Stimulated activated CD8-positive, alpha-beta memory T cell treated with anti-CD3 and anti-CD28 coated beads, Interleukin-7, amount 100 ng/mL, for 24 hours (primary cell): ENCODE results near the gene HIVEP2.

ENCODE experiments used
- DNase-seq: peaks from one replicate; pipeline ENCODE4 v3.0.0-alpha.2; 2020; ENCODE audit warnings: low read depth

HIVEP2 gene

DNA sequence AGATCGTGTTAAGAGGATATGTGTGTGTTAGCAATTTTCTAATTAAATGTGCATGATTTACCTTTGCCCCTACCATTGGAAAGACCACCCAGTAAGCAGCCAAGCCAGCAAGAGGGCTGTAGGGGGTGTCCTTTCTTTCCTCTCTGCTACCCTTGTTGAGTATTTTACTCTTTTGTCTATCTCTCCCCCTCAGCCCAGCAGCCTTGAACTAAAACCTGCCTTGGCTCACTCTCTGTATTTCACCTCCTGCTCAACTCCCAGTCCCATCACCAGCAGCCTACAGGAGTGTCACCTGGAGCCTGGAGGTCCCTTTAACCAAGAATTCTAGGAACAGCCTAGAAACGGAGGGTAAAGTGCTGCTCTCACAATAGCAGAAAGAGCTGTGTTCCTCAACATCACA is 81.0 kb downstream of the HIVEP2 start:
- no peak for DNase-seq

DNA sequence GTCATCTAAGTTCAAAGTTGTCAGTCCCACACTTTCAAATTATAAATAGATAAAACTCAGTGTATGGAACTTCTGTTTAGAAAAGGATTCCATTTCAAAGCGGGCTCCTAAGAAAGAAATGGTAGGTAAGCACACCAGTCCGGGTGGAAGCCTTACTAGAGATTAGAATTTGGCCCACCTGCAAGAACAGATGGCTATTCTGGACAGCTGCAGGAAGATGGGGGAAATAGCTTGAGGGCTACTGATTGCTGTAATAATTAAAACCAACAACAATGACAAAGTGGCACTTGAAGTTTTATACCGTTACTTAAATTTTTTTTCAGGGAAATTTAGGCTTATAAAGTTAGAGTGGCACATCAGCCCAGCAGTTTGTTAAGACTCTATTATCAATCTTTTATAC is 83.3 kb downstream of the HIVEP2 start:
- DNase-seq, result no peak

GRCh38 chr6:142860498-142860897 is 84.5 kb downstream of the HIVEP2 start:
- DNase-seq, result no peak

DNA sequence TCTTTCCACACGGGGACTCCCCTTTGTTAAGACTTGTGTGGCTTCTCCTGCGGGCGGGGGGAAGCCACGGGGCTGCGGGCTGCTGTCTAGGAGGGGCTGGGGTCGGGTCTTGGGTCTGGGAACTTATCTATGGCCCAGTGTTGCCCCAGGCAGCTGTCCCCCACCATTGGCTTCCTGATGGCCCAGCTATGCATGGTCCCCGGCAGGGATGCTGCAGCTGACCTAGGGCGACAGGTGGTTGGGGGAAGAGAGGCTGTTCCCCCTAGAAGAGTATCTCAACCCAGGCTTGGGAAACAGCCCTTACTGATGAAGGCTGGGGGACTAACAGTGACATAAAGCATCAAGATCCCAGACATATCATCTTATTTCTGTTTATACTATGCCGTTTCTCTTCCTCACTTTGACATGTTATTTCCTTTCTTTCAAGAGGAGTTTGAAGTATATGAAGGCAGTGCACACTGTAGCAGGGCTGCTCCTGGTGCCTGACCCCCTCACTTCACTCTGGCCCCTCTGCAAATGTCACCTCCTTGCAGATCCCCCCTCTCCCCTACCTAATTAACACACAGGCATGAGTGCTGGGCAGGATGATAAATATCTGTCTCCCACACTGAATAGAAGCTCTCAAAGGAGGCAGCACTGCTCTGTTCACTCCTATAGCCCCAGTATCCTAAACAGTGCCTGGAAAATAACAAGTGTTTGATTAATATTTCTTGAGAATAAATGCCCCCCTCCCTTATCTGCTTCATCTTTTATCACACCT is 87.0 kb downstream of the HIVEP2 start:
- no peak for DNase-seq

- no peak for DNase-seq
Observed at GRCh38 chr6:142857233-142857761, 87.7 kb downstream of the HIVEP2 start.

DNA sequence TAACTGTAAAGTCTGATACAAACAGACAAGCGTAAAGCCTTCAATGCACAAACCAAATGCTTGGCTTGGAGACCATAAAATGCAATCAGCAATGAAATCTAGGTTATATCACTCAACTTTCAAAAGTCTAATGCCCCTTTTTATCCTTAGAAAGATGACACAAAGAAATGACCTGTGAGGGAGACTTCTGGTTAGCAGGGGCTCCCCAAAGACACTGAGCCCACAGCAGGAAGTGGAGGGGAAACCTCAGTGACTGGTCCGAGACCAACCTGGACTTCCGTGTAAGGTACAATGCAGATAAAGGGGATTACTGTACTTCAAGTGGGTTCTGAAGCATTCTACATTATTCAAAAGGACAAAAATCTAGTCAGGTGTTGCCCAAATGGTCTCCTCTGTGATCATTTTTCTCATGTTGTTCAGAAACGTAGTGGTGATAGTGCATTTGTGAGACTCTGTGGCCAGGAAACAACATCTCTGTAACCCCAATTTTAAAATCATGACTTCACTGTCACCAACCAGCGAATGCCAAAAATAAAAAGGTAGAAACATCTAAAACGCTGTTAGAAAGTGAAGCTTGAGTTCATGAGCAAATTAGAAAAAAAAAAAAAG is 88.2 kb downstream of the HIVEP2 start:
- no peak for DNase-seq

GRCh38 chr6:142855893-142856623 is 88.9 kb downstream of the HIVEP2 start:
- DNase-seq, result no peak

DNA sequence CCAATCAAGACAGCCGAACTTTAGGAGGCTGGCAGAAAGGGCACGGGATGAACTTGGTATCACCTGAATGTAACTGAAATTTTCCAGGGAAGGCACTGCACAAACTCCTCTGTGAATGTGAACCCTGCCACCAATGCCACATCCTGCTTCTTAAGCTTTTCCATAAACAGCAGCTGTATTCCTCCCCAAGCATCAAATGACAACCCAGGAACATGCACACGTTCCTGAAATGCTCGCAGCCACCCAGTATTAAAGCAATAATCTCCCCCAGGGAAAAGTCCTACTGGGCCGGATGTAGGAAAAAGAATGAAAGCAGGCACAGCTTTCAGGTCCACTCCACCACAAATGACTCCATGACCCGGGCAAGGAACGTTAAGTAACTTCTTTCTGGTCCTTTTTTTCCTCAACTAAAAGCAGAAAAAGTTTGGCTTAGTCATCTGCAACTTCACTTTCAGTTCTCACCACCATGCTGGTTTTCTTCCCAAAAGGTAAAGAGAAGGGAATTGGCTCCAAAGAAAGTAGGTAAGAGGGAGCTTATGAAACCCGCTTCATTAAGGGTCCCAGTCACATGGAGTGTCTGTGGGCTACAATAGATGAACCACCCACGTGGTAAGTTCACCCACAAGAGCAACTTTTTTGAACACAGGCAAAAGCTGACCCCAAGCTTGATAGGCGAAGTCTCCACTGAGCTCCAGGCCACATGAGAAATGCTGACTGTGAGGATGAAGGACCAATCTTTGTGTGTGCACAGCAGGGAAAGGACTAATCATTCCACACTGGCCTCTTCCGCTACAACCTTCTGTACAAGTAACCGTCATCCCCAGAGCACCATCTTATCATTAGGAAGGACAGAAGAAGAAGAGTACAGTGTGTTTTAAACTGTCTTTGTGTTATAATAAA is 90.1 kb downstream of the HIVEP2 start:
- no peak for DNase-seq

DNA sequence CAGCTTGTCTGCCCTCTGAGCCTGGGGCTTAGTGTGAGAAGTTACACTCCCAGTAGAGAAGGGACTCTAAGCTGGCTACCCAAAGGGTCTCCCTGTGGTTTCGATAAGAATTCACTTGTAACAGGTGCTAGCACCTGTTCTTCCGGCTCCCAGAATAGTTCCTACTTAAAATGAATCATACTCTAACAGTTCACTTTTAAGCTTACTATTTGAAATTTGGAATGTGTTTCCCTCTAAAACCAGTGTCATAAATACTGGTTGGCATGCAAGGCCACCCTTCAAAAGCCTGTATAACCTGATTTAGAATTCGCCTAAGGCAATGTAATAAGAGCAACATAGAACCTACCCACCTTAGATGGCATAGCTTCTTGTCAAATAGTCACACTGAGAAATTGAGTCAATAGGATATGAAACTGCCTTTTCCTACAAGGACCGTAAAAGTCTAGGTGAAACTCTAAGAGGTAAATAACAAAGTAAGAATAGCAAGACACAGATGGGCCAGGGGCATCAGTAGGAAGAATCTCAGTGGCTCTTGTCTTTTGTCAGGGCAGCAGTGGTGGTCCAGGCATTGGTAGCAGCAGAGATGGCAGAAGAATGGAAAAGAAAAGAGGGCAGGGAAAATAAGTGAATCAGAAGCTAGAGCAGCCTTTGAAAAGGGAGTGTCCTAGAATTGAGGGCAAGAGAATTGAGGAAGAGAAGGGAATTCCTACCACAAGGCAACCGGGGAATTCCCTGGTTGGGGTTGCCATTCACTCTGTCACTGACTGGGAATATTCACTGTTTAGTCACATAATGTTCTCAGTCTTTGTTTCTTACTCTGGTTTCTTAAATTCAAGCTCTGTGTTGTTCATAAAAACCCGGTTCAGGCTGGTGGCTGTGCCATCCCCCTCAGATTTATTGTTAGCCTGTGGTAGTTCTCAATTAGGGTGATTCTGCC is 91.5 kb downstream of the HIVEP2 start:
- DNase-seq, result no peak

DNA sequence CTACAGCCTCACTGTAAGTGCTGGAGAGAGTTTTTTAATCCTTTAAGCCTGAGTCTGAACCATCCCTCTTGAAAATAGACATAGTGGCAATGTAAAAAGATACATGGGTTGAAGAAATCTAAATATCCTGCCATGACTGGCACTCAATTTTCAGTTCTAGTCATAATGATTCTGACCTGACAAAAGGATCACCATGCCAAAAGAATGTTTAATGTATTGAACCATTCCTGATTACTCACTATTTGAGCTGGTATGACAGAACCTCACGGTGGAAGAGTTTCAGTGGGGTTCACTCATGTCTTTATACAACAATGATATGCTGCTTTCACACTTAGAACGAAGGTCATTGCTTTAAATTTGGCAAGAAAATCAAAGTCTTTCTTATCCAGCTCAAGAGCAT is 93.4 kb downstream of the HIVEP2 start:
- DNase-seq, result no peak

- DNase-seq, result no peak
Observed at GRCh38 chr6:142850679-142851423, 94.1 kb downstream of the HIVEP2 start.

DNA sequence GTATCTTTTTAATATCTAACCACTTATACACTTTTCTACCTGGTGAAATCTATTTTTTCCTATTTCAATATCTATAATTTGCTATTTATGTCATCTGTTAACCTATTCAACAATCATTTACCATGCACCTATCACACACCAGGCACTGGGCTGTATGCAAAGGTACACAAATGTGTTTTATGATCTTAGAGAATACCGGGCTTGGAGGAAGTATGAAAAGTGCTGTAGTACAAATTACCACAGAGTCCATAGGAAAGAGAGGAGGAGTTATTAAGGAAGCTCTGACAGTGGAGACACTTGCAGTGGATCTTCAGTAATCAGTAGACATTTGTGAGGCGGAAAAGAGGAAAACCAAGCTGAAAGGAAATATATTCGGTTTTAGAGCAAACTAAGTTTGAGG is 96.0 kb downstream of the HIVEP2 start:
- no peak for DNase-seq

- no peak for DNase-seq
Observed at GRCh38 chr6:142848156-142848555, 96.8 kb downstream of the HIVEP2 start.

DNA sequence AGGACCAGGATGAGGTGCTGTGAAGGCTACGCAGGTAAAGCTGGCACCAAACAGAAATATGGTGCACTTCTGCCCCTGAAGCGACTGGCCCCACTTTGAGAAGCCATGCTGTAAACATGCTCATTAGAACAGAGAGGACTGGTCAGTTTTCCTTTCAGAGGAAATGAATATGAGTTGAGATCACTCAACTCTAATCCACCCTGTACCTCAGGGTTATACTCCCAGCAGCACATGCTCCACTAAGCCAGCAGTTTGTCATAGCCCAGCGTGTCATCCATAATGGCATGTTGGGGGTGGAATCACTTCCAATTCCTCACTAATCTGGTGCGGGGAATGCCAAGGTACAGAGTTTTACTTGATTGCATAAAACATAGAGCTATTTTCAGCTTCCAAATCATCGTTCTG is 98.1 kb downstream of the HIVEP2 start:
- DNase-seq, result no peak

GRCh38 chr6:142846459-142846831 is 98.5 kb downstream of the HIVEP2 start:
- no peak for DNase-seq

DNA sequence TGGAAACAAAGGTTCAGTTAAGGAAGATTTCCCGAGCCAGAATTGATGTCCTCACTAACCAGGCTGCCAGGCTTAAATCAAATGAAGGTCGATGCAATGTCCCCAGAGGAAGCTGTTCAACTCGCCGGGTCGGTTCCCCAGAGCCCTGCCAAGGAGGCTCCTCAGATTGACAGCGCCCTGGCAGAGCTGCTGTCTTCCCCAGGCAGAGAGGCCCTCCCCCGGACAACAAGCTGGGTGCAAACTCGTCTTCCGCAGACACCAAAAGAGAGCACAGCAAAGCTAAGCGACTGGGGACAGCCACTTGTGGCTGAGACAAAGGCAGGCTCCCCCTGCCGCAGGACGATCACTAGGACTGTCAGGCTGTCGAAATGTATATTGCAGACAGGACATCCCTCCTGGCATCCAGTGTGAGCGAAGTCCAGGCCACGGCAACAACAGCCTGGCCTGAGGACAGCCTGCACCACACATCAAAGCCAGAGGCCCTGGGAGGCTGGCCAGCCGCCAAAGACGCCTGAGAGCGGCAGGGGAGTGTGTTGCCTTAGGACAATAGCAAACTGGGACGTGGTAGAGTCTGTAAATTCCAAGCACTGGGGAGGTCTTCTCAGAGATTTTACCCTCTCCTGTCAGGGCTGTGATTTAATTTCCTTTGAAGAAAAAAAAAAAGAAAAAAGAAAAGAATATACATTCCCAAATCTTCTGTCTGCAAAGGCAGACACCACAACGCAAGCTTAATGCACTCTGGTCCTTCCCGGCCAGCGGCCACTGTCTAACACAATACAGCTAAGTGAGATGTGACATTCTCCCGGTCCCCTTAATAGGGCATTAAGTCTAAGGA is 99.1 kb downstream of the HIVEP2 start:
- no peak for DNase-seq

DNA sequence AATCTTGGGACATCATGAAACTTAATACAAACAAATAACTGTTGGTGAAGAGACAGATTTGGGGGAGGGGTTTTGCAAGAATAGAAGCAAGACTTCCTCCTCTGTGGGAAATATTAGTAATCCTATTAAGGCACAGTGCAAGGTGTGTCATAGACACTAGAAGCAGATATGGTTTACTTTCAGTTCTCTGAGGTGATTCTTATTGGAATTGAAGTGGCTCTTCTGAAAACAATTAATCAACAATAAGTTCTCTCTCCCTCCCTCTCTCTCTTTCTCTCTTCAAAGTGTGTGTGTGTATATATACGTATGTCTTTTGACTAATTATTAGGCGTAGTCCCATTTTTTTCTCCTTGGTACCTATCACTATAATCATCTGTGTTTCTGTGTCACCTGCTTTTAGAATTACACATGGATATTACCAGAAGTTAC is 99.8 kb downstream of the HIVEP2 start:
- DNase-seq, result no peak

- DNase-seq, result no peak
Observed at GRCh38 chr6:142844065-142844755, 100.8 kb downstream of the HIVEP2 start.

DNA sequence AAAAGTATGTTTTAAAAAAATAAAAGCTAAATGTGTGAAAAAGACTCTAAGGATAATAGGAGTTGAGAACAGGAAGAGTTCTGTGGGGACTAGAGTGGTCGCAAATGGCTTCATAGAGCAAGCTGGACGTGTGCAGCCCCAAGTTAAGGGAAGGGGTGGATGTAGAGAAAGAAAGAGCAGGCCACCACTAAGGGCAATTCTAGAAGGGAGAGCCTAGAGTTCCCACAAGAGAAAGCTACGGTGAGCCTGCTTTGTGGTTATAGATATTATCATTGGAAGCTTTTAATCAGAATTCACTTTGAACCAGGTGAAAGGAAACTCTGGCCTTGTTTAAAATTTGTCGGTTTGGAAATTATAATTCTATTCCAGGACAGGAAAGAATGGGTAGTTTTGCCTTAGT is 101.6 kb downstream of the HIVEP2 start:
- no peak for DNase-seq
